GM23338 (cell line): ENCODE measurements around the gene EPHB2. TPM values are rescaled to one million over a fixed set of nuclear protein-coding genes. Genes with fewer than 3 reads are reported as not detected.

Experiments used
- ATAC-seq: fragments of 200-7000 bp; cut with Tn5 transposase; 3 replicates; pipeline ENCODE4 v1.9.1; 2020
- DNase-seq: peaks from one replicate; pipeline ENCODE4 v3.0.0-alpha.2; 2015; ENCODE audit warnings: low spot score
- H2AFZ ChIP-seq: fragments of 200-600 bp; sonication (generic); 2 replicates; pipeline ENCODE4 v1.8.0; 2016; ENCODE audit warnings: antibody characterized with exemption, mild to moderate bottlenecking, moderate library complexity
- H3F3A ChIP-seq: fragments of 200-600 bp; sonication (generic); replicated peaks from 2 replicates; pipeline ENCODE4 v1.8.0; 2017; ENCODE audit warnings: antibody characterized with exemption, mixed run types, low read depth
- H3K27ac ChIP-seq: fragments of 200-600 bp; sonication (generic); 2 replicates; pipeline ENCODE4 v1.6.1; 2016; ENCODE audit warnings: low read depth
- H3K27me3 ChIP-seq: fragments of 200-600 bp; sonication (generic); 2 replicates; pipeline ENCODE4 v1.8.0; 2016; ENCODE audit warnings: mild to moderate bottlenecking, mixed run types, moderate library complexity; ENCODE audit not compliant: insufficient read depth
- H3K36me3 ChIP-seq: fragments of 200-600 bp; sonication (generic); 2 replicates; pipeline ENCODE4 v1.8.0; 2016; ENCODE audit warnings: mild to moderate bottlenecking; ENCODE audit not compliant: insufficient read depth
- H3K4me1 ChIP-seq: fragments of 200-600 bp; sonication (generic); 2 replicates; pipeline ENCODE4 v1.8.0; 2016; ENCODE audit warnings: mild to moderate bottlenecking, moderate library complexity; ENCODE audit not compliant: insufficient read depth
- H3K4me2 ChIP-seq: fragments of 200-600 bp; sonication (generic); 2 replicates; pipeline ENCODE4 v1.7.1; 2017; ENCODE audit warnings: mixed run types
- H3K4me3 ChIP-seq: fragments of 200-600 bp; sonication (generic); 2 replicates; pipeline ENCODE4 v1.6.1; 2016; ENCODE audit warnings: mixed run types
- H3K79me2 ChIP-seq: fragments of 200-600 bp; sonication (generic); replicated peaks from 2 replicates; pipeline ENCODE4 v1.8.0; 2017; ENCODE audit warnings: mild to moderate bottlenecking; ENCODE audit not compliant: insufficient read depth
- H3K9me2 ChIP-seq: fragments of 200-600 bp; sonication (generic); 2 replicates; pipeline ENCODE4 v1.8.0; 2017; ENCODE audit not compliant: insufficient read depth
- H4K20me1 ChIP-seq: fragments of 200-600 bp; sonication (generic); replicated peaks from 2 replicates; pipeline ENCODE4 v1.8.0; 2017; ENCODE audit warnings: mild to moderate bottlenecking; ENCODE audit not compliant: insufficient read depth
- H3K27ac Mint-ChIP-seq: 2 replicates; pipeline ENCODE4 v1.8.0; 2020; ENCODE audit warnings: inconsistent platforms, mild to moderate bottlenecking, moderate library complexity, mixed read lengths
- H3K27me3 Mint-ChIP-seq: 3 replicates; pipeline ENCODE4 v1.8.0; 2022; ENCODE audit warnings: low read depth, mild to moderate bottlenecking, moderate library complexity, mixed read lengths, inconsistent platforms; ENCODE audit not compliant: insufficient read depth, poor library complexity
- H3K36me3 Mint-ChIP-seq: 3 replicates; pipeline ENCODE4 v1.8.0; 2021; ENCODE audit warnings: low read depth, mild to moderate bottlenecking, inconsistent platforms, moderate library complexity, mixed read lengths
- H3K4me1 Mint-ChIP-seq: 3 replicates; pipeline ENCODE4 v1.8.0; 2020; ENCODE audit warnings: mild to moderate bottlenecking, inconsistent platforms, mixed read lengths
- H3K4me3 Mint-ChIP-seq: 3 replicates; pipeline ENCODE4 v1.8.0; 2021; ENCODE audit warnings: moderate library complexity, mild to moderate bottlenecking, inconsistent platforms, mixed read lengths
- H3K9me3 Mint-ChIP-seq: 3 replicates; pipeline ENCODE4 v1.8.0; 2020; ENCODE audit warnings: moderate library complexity, mild to moderate bottlenecking, inconsistent platforms, mixed read lengths
- CREB1 ChIP-seq: fragments of 250-450 bp; sonication (Bioruptor Pico); IDR thresholded peaks from 2 replicates; pipeline ENCODE4 v1.5.0; 2020; ENCODE audit warnings: low read depth, mild to moderate bottlenecking, moderate library complexity
- ETS1 ChIP-seq: IDR thresholded peaks from 2 replicates; pipeline ENCODE4 v1.6.1; 2016; ENCODE audit warnings: antibody characterized with exemption
- EZH2 ChIP-seq: fragments of 200-600 bp; sonication (generic); IDR thresholded peaks from one replicate; pipeline ENCODE4 v1.8.0; 2017; ENCODE audit warnings: antibody characterized with exemption, mild to moderate bottlenecking, low read depth; ENCODE audit not compliant: unreplicated experiment
- EZH2phosphoT487 ChIP-seq: fragments of 200-600 bp; sonication (generic); IDR thresholded peaks from one replicate; pipeline ENCODE4 v1.8.1; 2018; ENCODE audit warnings: antibody characterized with exemption; ENCODE audit not compliant: unreplicated experiment
- JUNB ChIP-seq: IDR thresholded peaks from one replicate; pipeline ENCODE4 v1.6.1; 2016; ENCODE audit warnings: antibody characterized with exemption; ENCODE audit not compliant: unreplicated experiment
- NANOG ChIP-seq: IDR thresholded peaks from 2 replicates; pipeline ENCODE4 v1.6.1; 2016; ENCODE audit warnings: antibody characterized with exemption, borderline replicate concordance
- POLR2AphosphoS5 ChIP-seq: IDR thresholded peaks from 2 replicates; pipeline ENCODE4 v1.6.1; 2016; ENCODE audit warnings: antibody characterized with exemption, low read depth
- REST ChIP-seq: IDR thresholded peaks from one replicate; pipeline ENCODE4 v1.6.1; 2018; ENCODE audit warnings: antibody characterized with exemption; ENCODE audit not compliant: unreplicated experiment
- STAT1 ChIP-seq: IDR thresholded peaks from one replicate; pipeline ENCODE4 v1.6.1; 2016; ENCODE audit warnings: antibody characterized with exemption; ENCODE audit not compliant: unreplicated experiment
- ZNF114 ChIP-seq: fragments of 250-450 bp; sonication (Bioruptor Pico); IDR thresholded peaks from 2 replicates; pipeline ENCODE4 v1.5.0; 2020; ENCODE audit warnings: mild to moderate bottlenecking, moderate library complexity
- ZNF331 ChIP-seq: fragments of 250-450 bp; sonication (Bioruptor Pico); IDR thresholded peaks from 2 replicates; pipeline ENCODE4 v1.5.0; 2020; ENCODE audit warnings: low read depth, mild to moderate bottlenecking, moderate library complexity
- ZNF462 ChIP-seq: fragments of 250-450 bp; sonication (Bioruptor Pico); IDR thresholded peaks from 2 replicates; pipeline ENCODE4 v1.5.0; 2020; ENCODE audit warnings: mild to moderate bottlenecking, moderate library complexity
- polyA plus RNA-seq: library from polyadenylated mRNA; unstranded; fragments of >200 nt; fragmentation: Nextera tagmentation; extraction: Ambion mirVana; gene quantifications from 2 replicates; pipeline ENCODE4 v1.2.1, GENCODE V29; 2016
- total RNA-seq: library from RNA; depleted of rRNA; stranded (reverse); fragments of >200 nt; shearing (Covaris generic); gene quantifications from 2 replicates; pipeline ENCODE4 v1.2.3, GENCODE V29; 2014
- TF ChIP-seq, protein P1 (sequence below), 2 experiments: fragments of 200-600 bp in 1 of 2; sonication (generic) in 1 of 2; conservative IDR thresholded peaks; 2 replicates each; pipeline versions ENCODE4 v1.5.1 to v1.6.1; 2016 to 2017; ENCODE audit warnings: antibody characterized with exemption in 2 of 2, low read depth in 2 of 2, mild to moderate bottlenecking in 2 of 2, moderate library complexity in 1 of 2

EPHB2 gene
- total and polyA plus RNA-seq, 2 experiments from 2014 or later, result 4.1 to 20.1 TPM

GRCh38 chr1:22739648-22740385 lies 29.2 kb downstream of the EPHB2 start:
- no peak overlapping the region for H3K27ac Mint-ChIP-seq
- Histone ChIP-seq H3K27me3 (no peaks in the 10 kb centered on the region), H3K27ac (no peak overlapping the region), H3K4me2 (no peak overlapping the region), H4K20me1 (no peaks in the 10 kb centered on the region), H3K4me3 (no peak overlapping the region), H3K9me2 (no peaks in the 10 kb centered on the region), H3K4me1 (no peaks in the 10 kb centered on the region), H2AFZ (no peak overlapping the region), H3F3A (no peaks in the 10 kb centered on the region), H3K36me3 (no peaks in the 10 kb centered on the region), H3K79me2 (no peaks in the 10 kb centered on the region)
- TF ChIP-seq ZNF462 (CRISPR knock-in tag) (no peak), CREB1 (CRISPR knock-in tag) (no peak), STAT1 (no peak), REST (no peak), ZNF331 (CRISPR knock-in tag) (no peak), ZNF114 (CRISPR knock-in tag) (no peak), EZH2 (no peak), NANOG (no peak), EZH2phosphoT487 (no peak), POLR2AphosphoS5 (no peak), JUNB (no peak), ETS1 (no peak)
- TF ChIP-seq, protein P1, sequence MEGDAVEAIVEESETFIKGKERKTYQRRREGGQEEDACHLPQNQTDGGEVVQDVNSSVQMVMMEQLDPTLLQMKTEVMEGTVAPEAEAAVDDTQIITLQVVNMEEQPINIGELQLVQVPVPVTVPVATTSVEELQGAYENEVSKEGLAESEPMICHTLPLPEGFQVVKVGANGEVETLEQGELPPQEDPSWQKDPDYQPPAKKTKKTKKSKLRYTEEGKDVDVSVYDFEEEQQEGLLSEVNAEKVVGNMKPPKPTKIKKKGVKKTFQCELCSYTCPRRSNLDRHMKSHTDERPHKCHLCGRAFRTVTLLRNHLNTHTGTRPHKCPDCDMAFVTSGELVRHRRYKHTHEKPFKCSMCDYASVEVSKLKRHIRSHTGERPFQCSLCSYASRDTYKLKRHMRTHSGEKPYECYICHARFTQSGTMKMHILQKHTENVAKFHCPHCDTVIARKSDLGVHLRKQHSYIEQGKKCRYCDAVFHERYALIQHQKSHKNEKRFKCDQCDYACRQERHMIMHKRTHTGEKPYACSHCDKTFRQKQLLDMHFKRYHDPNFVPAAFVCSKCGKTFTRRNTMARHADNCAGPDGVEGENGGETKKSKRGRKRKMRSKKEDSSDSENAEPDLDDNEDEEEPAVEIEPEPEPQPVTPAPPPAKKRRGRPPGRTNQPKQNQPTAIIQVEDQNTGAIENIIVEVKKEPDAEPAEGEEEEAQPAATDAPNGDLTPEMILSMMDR (conservative IDR thresholded peaks at IDR 0.05; ENCODE audit: low read depth in 2 of 2), result no peak
- H3K36me3 Mint-ChIP-seq, result no peaks in the 10 kb centered on the region
- H3K4me1 Mint-ChIP-seq, result peaks cover 8% of the 10 kb centered on the region; the same call in 2 of the 3 replicates
- H3K4me3 Mint-ChIP-seq, result no peak overlapping the region
- H3K27me3 Mint-ChIP-seq, result peaks cover 6% of the 10 kb centered on the region
- no peak for DNase-seq
- no peaks in the 10 kb centered on the region for H3K9me3 Mint-ChIP-seq
- no peak for ATAC-seq
